ENCODE data around the gene RAPGEF5. TPM values are rescaled to one million over a fixed set of nuclear protein-coding genes. Genes with fewer than 3 reads are reported as not detected.

The RAPGEF5 gene
- total RNA-seq, 1 donor from 2014 or later = 12.4 TPM

- POLR2A ChIA-PET = no interaction called here
- intact Hi-C loops (cut with micrococcal nuclease) = no loop called here
- Mint-ChIP-seq H3K4me1 (peaks cover 22% of the 10 kb centered on the region), H3K36me3 (ENCODE audit: low read depth) (peaks cover 5% of the 10 kb centered on the region), H3K9me3 (peaks cover 16% of the 10 kb centered on the region), H3K27ac (no peak overlapping the region), H3K4me3 (no peak overlapping the region), H3K27me3 (peaks cover 17% of the 10 kb centered on the region)
- no peak for DNase-seq
- ATAC-seq (ENCODE audit: low read depth) = no peak
- CTCF ChIA-PET = no interaction called here
- TF ChIP-seq CTCF (IDR thresholded peaks at IDR 0.05) = no peak
Measured at GRCh38 chr7:22351878-22352277, 5.1 kb downstream of the RAPGEF5 start.

GRCh38 chr7:22351329-22351692 lies 5.6 kb downstream of the RAPGEF5 start:
- peaks cover 17% of the 10 kb centered on the region for H3K27me3 Mint-ChIP-seq

GRCh38 chr7:22350466-22351328 lies 6.3 kb downstream of the RAPGEF5 start:
- H3K4me3 Mint-ChIP-seq = no peak overlapping the region
- H3K27me3 Mint-ChIP-seq = peaks cover 12% of the 10 kb centered on the region
- peaks cover 22% of the 10 kb centered on the region for H3K4me1 Mint-ChIP-seq
- POLR2A ChIA-PET = no interaction called here
- ATAC-seq (ENCODE audit: low read depth) (no peak), DNase-seq (no peak)
- H3K27ac Mint-ChIP-seq = no peak overlapping the region
- intact Hi-C loops (cut with micrococcal nuclease) = no loop called here
- TF ChIP-seq CTCF (IDR thresholded peaks at IDR 0.05) = no peak
- CTCF ChIA-PET = interaction anchor here (0.5 kb wide), 1 partner anchor 165 kb away, joined by 3 read pairs; no protein-coding TSS in a partner anchor
- peaks cover 5% of the 10 kb centered on the region for H3K36me3 Mint-ChIP-seq (ENCODE audit: low read depth)
- H3K9me3 Mint-ChIP-seq = peaks cover 16% of the 10 kb centered on the region

More at GRCh38 chr7:22351329-22351692, 5.6 kb downstream of the RAPGEF5 start:
- H3K27ac Mint-ChIP-seq = no peak overlapping the region
- H3K9me3 Mint-ChIP-seq = peaks cover 16% of the 10 kb centered on the region
- CTCF ChIA-PET = no interaction called here
- POLR2A ChIA-PET = no interaction called here
- peaks cover 5% of the 10 kb centered on the region for H3K36me3 Mint-ChIP-seq (ENCODE audit: low read depth)
- DNase-seq (no peak), ATAC-seq (ENCODE audit: low read depth) (no peak)
- no peak overlapping the region for H3K4me3 Mint-ChIP-seq
- no peak for TF ChIP-seq CTCF (IDR thresholded peaks at IDR 0.05)
- H3K4me1 Mint-ChIP-seq = peaks cover 24% of the 10 kb centered on the region
- intact Hi-C loops (cut with micrococcal nuclease) = no loop called here

GRCh38 chr7:22348379-22348778 lies 8.6 kb downstream of the RAPGEF5 start:
- intact Hi-C loops (cut with micrococcal nuclease) = no loop called here
- Mint-ChIP-seq H3K27me3 (peaks cover 2% of the 10 kb centered on the region), H3K27ac (no peak overlapping the region), H3K4me1 (peaks cover 21% of the 10 kb centered on the region), H3K36me3 (ENCODE audit: low read depth) (peaks cover 5% of the 10 kb centered on the region), H3K4me3 (no peak overlapping the region), H3K9me3 (peaks cover 8% of the 10 kb centered on the region)
- TF ChIP-seq CTCF (IDR thresholded peaks at IDR 0.05) = no peak
- POLR2A ChIA-PET = no interaction called here
- CTCF ChIA-PET = no interaction called here
- DNase-seq (no peak), ATAC-seq (ENCODE audit: low read depth) (no peak)

GRCh38 chr7:22346383-22347107 lies 10.4 kb downstream of the RAPGEF5 start:
- Mint-ChIP-seq H3K27ac (no peak overlapping the region), H3K27me3 (peaks cover 2% of the 10 kb centered on the region), H3K4me1 (peaks cover 16% of the 10 kb centered on the region), H3K9me3 (no peaks in the 10 kb centered on the region), H3K36me3 (ENCODE audit: low read depth) (no peaks in the 10 kb centered on the region), H3K4me3 (no peak overlapping the region)
- no peak for ATAC-seq (ENCODE audit: low read depth)
- no peak for TF ChIP-seq CTCF (IDR thresholded peaks at IDR 0.05)
- POLR2A ChIA-PET = no interaction called here
- no peak for DNase-seq
- intact Hi-C loops (cut with micrococcal nuclease) = no loop called here
- CTCF ChIA-PET = interaction anchor here (1.4 kb wide), 1 partner anchor 237 kb away, joined by 3 read pairs; no protein-coding TSS in a partner anchor

All from activated B cell treated with CpG ODN at 0.5 μM for 24 hours (primary cell).